ENCODE data around the gene OR5A1.

The OR5A1 gene

GRCh38 chr11:59480359-59480758 is 44.1 kb downstream of the OR5A1 start:
- DNase-seq = no peak

Data from NCI-H1694 (cell line).